GM19452 (cell line): Measurements from ENCODE around the gene RAB40C.

Source experiments
- ATAC-seq: cut with Tn5 transposase; IDR thresholded peaks from one replicate; pipeline ENCODE4 v1.9.1; 2021; ENCODE audit not compliant: unreplicated experiment

The RAB40C gene

GRCh38 chr16:610513-611381 lies 20.9 kb downstream of the RAB40C start:
- ATAC-seq: no peak

GRCh38 chr16:615122-615521 lies 25.3 kb downstream of the RAB40C start:
- no peak for ATAC-seq

GRCh38 chr16:616733-617586 lies 27.1 kb downstream of the RAB40C start:
- no peak for ATAC-seq

GRCh38 chr16:617855-618254 lies 28.0 kb downstream of the RAB40C start:
- ATAC-seq: no peak

DNA sequence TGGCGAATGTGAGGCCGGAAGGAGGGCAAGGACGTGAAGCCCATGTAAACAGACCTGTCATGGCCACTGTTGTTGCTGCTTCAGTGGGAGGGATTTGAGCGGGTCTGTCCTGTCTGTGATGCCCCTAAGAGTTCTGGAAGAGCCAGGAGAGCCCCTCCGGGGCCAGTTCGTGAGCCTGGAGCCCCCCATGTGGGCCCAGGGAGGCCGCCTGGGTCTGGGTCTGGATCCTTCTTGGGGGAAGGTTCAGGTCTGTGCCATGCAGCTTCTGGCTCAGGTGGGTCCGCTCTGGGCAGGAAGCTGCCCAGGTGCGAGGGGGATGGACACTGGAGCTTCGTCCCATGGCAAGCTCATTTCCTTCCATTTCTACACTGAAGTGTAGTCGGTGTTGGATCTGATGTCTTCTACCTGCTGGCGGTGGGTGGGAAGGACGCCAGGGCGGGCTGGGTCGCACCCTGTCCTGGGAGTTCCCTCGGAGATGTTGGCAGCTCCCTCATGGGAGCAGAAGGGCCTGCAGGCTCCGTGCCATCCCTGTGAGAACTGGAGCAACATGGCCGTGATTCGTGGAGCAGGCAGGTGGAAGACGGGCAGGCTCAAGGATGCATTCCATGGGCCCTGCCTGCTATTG lies 29.7 kb downstream of the RAB40C start:
- no peak for ATAC-seq

DNA sequence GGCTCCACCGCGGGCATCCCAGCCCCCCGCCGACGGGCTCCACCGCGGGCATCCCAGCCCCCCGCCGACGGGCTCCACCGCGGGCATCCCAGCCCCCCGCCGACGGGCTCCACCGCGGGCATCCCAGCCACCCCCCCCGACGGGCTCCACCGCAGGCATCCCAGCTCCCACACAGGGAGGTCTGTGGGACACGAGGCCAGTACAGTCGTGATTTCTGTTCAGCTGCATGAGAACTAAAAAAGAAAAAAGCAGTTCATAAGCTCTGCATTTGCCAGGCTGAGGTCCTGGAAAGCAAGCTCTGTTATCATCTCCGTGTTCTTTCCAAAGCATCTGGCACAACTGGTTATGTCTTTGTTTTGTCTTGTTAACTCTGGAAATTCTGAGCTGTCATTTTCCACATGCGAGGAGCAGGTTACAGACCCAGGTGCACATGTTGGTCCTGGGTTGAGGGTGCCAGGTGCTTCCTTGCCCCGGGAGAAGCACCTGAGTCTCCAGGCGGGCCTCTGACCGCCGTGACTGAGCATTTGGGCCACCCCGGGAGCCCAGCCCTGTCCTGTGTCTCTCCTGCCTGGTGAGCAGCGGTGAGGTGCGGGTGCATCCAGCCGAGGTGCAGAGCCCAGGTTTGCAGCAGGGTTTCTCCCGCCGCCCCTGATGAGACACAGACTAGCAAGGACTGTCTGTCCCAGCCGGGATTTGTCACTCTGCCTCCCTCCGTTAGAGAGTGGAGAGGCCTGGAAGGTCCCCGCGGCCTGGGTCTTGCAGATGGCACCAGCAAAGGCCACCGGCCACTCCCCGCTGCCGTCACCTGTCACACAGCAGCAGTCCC lies 31.0 kb downstream of the RAB40C start:
- no peak for ATAC-seq

DNA sequence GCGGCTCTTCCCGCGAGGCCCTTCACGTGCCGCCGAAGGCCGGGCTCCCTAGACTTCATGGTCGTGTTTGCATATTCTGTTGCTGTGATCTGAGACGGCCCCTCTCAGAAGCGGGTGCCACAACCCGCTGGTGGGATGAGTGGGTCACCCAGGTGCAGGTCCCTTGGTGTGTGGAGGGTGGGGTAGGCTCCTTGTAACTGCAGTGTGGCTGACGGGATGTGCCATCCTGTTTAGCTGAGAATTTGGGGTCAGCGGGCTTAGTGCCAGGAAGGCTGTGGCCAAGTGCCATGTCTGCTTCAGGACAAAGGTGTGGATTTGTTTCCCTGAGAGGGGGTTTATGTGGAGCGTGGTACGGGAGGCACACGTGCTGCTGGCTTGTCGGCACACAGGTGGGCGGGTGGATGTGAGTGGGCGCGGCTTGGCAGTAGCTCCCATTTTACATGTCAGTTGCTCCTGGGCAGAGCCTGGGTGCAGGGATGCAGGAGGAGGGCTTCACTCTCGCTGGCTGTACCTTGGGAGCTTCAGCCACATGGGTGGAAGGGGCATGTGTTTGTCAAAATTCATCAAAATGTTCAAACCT lies 31.8 kb downstream of the RAB40C start:
- ATAC-seq: no peak

GRCh38 chr16:622920-623280 lies 33.0 kb downstream of the RAB40C start:
- no peak for ATAC-seq

DNA sequence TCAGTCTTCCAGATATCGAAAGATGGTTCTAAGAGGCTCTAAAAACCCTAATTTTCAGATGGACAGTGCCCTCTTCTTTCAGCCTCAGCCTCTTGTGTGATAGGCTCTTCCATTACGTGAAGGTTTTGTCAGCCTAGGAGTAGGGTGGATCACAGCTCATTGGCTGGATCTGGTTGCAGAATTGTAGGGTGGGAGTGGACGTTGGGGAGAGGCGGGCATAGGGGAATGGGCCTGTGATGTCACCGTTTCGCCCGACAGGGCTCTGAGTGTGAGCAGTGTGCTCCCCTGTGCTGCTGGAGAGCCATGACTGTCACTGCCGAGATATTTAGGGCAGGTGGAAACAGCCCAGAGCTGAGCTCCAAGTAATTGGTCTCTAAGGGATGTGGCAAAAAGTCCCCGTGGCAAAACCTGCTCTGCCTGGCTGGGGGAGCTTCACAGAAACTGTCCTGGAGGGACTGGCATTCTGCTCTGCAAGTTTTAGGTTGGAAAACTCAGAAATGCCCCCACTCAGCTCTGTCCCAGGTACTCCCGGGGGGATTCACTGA lies 34.7 kb downstream of the RAB40C start:
- no peak for ATAC-seq

DNA sequence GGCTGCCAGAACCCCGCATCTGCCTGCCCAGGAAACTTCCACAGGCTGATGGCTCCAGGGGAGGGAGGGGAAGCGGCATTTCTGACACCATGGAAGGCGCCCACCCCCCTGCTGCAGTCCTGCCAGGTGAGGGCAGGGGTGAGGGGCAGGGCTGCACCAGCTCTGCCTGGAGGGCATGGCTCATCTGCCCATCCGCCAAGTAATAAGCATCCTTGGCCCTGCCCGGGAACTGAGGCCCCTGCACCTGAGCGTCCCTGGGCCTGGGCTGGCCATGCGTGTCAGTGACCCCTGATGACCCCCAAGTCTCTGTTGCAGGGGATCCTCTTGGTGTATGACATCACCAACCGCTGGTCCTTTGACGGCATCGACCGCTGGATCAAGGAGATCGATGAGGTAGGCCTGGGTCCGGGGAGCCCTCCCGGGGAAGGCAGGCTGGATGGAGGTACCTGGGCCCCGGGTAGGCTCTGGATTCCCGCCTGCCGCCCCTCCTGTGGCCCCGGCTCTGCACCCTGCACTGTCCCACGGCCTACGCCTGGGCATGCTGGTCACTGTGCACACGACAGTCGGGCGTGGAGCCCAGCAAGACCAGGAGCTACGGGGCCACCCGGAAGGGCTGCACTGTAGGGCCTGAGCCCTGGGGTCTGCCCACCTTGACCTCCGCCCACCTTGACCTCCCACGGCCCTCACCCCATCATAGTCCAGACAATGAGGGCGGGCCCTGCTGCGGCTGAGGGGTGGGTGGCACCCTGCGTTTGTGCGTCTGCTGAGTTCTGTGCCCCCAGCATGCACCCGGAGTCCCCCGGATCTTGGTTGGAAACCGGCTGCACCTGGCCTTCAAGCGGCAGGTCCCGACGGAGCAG lies 35.5 kb downstream of the RAB40C start:
- ATAC-seq: no peak

DNA sequence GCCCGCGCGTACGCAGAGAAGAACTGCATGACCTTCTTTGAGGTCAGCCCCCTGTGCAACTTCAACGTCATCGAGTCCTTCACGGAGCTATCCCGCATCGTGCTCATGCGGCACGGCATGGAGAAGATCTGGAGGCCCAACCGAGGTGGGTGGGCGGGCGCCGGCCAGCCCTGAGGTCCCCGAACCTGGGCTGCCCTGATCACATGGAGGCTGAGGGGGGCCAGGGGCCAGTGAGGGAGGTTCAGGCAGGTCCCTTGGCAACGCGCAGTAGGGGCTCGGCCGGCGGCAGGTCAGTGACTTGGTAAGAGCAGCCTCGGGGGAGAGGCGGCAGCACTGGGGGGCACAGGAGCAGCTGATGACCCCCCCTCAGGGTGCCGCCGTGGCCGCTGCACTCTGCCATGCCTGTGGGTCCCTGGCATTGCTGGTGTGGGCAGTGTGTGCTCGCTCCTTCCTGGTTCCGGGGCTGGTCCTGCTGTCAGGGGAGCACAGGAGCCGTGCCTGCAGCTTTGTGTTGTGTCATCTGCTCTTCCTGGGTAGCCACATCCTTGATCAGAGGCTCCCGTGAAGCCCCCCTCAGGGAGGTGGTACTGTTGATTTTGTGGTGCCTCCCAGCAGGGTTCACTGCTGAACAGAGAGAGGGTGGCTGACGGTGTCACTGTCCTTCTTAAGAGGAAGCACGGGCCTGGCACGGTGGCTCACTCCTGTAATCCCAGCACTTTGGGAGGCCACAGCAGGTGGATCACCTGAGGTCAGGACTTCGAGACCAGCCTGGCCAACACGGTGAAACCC lies 36.3 kb downstream of the RAB40C start:
- ATAC-seq: no peak

DNA sequence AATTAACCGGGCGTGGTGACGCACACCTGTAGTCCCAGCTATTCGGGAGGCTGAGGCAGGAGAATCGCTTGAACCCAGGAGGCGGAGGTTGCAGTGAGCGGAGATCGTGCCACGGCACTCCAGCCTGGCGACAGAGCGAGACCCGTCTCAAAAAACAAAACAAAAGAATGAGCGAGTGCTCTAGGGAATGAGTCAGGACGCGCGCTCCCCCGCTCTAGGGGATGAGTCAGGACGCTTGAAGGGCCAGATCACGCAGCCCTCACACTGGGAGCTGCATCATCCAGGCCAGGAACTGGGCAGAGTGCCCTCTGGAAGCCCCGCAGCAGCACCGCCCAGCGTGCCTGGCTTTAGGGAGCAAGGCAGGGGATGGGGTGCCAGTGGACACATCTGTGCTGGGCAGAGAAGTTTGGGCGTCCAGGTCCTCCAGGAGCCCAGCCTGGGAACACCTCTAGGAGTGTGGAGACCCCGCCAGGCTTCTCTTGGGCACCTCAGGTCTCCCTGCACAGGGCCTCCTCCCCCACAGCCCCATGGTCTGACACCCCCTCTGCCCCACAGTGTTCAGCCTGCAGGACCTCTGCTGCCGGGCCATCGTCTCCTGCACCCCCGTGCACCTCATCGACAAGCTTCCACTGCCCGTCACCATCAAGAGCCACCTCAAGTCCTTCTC lies 37.1 kb downstream of the RAB40C start:
- ATAC-seq: no peak

DNA sequence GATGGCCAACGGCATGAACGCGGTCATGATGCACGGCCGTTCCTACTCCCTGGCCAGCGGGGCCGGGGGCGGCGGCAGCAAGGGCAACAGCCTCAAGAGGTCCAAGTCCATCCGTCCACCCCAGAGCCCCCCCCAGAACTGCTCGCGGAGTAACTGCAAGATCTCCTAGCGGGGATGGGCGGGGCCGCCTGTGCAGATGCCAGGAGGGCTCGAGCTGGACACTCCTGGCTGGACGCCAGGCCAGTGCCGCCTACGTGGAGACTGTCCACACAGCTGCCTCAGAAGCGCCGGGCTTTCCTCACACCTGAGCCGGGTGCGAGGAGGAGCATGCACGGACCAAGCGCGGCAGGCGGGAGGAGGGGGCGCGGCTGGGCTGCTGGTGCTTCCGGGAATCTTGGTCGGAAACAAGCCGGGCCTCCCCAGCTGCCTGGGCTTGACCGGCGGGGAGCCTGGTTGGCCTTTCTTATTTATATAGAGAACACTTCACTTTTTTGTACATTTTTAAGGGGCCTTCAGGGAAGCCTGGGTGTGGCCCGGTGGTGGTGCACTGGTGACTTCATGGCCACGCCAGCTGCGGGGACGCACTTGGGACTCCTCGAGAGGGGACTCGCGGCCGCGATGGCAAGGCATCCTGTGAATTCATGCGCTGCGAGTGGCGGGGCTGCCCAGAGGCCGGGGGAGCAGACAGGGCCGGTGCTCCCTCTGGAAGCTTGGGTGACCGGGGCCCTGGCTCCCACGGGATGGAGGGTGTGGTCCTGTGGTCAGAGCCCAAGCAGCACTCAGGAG lies 37.8 kb downstream of the RAB40C start:
- no peak for ATAC-seq

GRCh38 chr16:628321-629061 lies 38.6 kb downstream of the RAB40C start:
- no peak for ATAC-seq

- ATAC-seq: no peak
These were observed 39.4 kb downstream of the RAB40C start for GRCh38 chr16:629185-629832.

GRCh38 chr16:629833-630248 lies 40.0 kb downstream of the RAB40C start:
- no peak for ATAC-seq
